Measurements from ENCODE around the gene RIPOR2.

DNA sequence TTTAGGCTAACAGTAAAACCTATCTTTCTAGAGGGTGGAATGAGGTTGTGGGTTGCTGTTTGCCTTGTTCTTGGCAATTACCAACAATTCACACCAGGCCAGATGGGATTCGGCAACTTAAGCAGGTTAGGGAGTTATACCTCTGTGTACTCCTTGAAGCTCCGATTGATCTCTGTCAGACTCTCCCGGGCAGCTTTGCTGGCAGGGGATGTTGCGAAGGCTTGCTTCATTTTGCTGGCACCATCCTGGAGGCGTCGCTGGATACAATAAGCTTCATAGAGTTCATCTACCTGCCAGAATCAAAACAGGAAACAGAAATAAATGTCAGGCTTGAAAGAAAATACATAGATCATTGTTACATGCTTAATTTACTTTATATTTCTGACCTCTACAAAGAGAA lies 70.6 kb downstream of the RIPOR2 start:
- TF ChIP-seq, protein P1, sequence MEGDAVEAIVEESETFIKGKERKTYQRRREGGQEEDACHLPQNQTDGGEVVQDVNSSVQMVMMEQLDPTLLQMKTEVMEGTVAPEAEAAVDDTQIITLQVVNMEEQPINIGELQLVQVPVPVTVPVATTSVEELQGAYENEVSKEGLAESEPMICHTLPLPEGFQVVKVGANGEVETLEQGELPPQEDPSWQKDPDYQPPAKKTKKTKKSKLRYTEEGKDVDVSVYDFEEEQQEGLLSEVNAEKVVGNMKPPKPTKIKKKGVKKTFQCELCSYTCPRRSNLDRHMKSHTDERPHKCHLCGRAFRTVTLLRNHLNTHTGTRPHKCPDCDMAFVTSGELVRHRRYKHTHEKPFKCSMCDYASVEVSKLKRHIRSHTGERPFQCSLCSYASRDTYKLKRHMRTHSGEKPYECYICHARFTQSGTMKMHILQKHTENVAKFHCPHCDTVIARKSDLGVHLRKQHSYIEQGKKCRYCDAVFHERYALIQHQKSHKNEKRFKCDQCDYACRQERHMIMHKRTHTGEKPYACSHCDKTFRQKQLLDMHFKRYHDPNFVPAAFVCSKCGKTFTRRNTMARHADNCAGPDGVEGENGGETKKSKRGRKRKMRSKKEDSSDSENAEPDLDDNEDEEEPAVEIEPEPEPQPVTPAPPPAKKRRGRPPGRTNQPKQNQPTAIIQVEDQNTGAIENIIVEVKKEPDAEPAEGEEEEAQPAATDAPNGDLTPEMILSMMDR (IDR thresholded peaks at IDR 0.05), result no peak
- TF ChIP-seq POLR2A (IDR thresholded peaks at IDR 0.05), result no peak
